Measurements from ENCODE around the gene CINP. TPM values are rescaled to one million over a fixed set of nuclear protein-coding genes. Genes with fewer than 3 reads are reported as not detected.

The CINP gene
- total RNA-seq, 1 donor from 2014 or later, result 25.9 TPM

- Mint-ChIP-seq H3K4me3 (ENCODE audit: unreplicated experiment) (no peak overlapping the region), H3K36me3 (ENCODE audit: unreplicated experiment) (peaks cover 31% of the 10 kb centered on the region), H3K27ac (ENCODE audit: unreplicated experiment) (no peak overlapping the region), H3K9me3 (ENCODE audit: unreplicated experiment) (peaks cover 9% of the 10 kb centered on the region), H3K4me1 (ENCODE audit: low read depth, unreplicated experiment) (no peaks in the 10 kb centered on the region), H3K27me3 (ENCODE audit: unreplicated experiment) (no peaks in the 10 kb centered on the region)
- TF ChIP-seq CTCF (IDR thresholded peaks at IDR 0.05; ENCODE audit: partially characterized antibody, unreplicated experiment), result no peak
- no peak for DNase-seq
These were observed 32.2 kb upstream of the CINP start for GRCh38 chr14:102394717-102395375.

DNA sequence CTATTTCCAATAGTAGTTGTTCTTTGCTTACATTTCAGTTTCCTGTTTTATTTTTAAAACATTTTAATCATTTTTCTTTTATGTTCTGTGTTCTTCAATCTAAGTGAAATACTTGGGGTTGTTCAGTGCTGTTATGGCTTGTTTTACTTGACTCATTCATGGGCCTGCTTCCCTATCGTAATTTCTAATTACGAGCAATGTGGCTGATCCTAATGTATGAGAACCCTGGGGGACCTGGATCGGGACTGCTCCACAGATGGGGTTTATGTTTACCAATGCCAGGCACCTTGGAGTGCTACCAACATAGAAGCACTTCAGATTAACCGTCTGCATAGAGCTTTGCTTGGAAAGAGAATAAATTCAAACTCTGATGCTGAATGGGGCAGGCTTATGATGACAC, 29.8 kb upstream of the CINP start:
- H3K4me1 Mint-ChIP-seq (ENCODE audit: low read depth, unreplicated experiment), result no peaks in the 10 kb centered on the region
- H3K27ac Mint-ChIP-seq (ENCODE audit: unreplicated experiment), result no peak overlapping the region

GRCh38 chr14:102390064-102390855, 27.6 kb upstream of the CINP start:
- H3K27ac Mint-ChIP-seq (ENCODE audit: unreplicated experiment), result no peak overlapping the region
- H3K9me3 Mint-ChIP-seq (ENCODE audit: unreplicated experiment), result no peaks in the 10 kb centered on the region
- peaks cover 5% of the 10 kb centered on the region for H3K36me3 Mint-ChIP-seq (ENCODE audit: unreplicated experiment)
- TF ChIP-seq CTCF (IDR thresholded peaks at IDR 0.05; ENCODE audit: partially characterized antibody, unreplicated experiment), result no peak
- H3K4me3 Mint-ChIP-seq (ENCODE audit: unreplicated experiment), result no peak overlapping the region
- no peak for DNase-seq
- no peaks in the 10 kb centered on the region for H3K4me1 Mint-ChIP-seq (ENCODE audit: low read depth, unreplicated experiment)
- H3K27me3 Mint-ChIP-seq (ENCODE audit: unreplicated experiment), result no peaks in the 10 kb centered on the region

More for the DNA sequence above, 29.8 kb upstream of the CINP start:
- no peak overlapping the region for H3K4me3 Mint-ChIP-seq (ENCODE audit: unreplicated experiment)
- H3K27me3 Mint-ChIP-seq (ENCODE audit: unreplicated experiment), result no peaks in the 10 kb centered on the region
- peaks cover 16% of the 10 kb centered on the region for H3K36me3 Mint-ChIP-seq (ENCODE audit: unreplicated experiment)
- no peak for DNase-seq
- TF ChIP-seq CTCF (IDR thresholded peaks at IDR 0.05; ENCODE audit: partially characterized antibody, unreplicated experiment), result no peak
- H3K9me3 Mint-ChIP-seq (ENCODE audit: unreplicated experiment), result peaks cover 5% of the 10 kb centered on the region

- Mint-ChIP-seq H3K9me3 (ENCODE audit: unreplicated experiment) (no peaks in the 10 kb centered on the region), H3K4me3 (ENCODE audit: unreplicated experiment) (no peak overlapping the region), H3K27me3 (ENCODE audit: unreplicated experiment) (peaks cover under 1% of the 10 kb centered on the region), H3K4me1 (ENCODE audit: low read depth, unreplicated experiment) (no peaks in the 10 kb centered on the region), H3K36me3 (ENCODE audit: unreplicated experiment) (peaks cover 5% of the 10 kb centered on the region), H3K27ac (ENCODE audit: unreplicated experiment) (no peak overlapping the region)
- no peak for DNase-seq
- TF ChIP-seq CTCF (IDR thresholded peaks at IDR 0.05; ENCODE audit: partially characterized antibody, unreplicated experiment), result no peak
These were observed 26.6 kb upstream of the CINP start for GRCh38 chr14:102389246-102389645.

DNA sequence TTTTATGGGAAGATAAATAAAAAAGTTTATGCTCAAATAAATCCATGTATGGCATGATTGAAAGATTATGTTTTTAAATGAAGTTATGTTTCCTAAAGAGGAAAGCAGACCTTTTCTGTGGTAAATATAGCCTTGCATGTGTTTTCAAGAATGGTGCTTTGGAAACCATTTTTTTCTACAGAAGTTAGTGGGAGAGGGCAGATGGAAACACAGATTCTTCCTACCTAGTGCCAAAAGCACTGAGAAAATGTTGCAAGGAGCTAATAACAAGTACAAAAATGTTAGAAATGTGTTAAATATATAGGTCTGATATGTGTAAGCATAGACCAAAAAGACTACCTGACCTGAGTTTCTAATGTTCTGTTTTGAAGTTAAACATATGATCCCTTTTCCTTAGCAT, 24.4 kb upstream of the CINP start:
- H3K9me3 Mint-ChIP-seq (ENCODE audit: unreplicated experiment), result no peaks in the 10 kb centered on the region
- no peak overlapping the region for H3K4me3 Mint-ChIP-seq (ENCODE audit: unreplicated experiment)
- H3K4me1 Mint-ChIP-seq (ENCODE audit: low read depth, unreplicated experiment), result no peaks in the 10 kb centered on the region
- no peak overlapping the region for H3K27ac Mint-ChIP-seq (ENCODE audit: unreplicated experiment)
- no peak for TF ChIP-seq CTCF (IDR thresholded peaks at IDR 0.05; ENCODE audit: partially characterized antibody, unreplicated experiment)
- peaks cover 5% of the 10 kb centered on the region for H3K27me3 Mint-ChIP-seq (ENCODE audit: unreplicated experiment)
- H3K36me3 Mint-ChIP-seq (ENCODE audit: unreplicated experiment), result peaks cover under 1% of the 10 kb centered on the region
- DNase-seq, result no peak
